Upper lobe of left lung (tissue), 6 donors: ENCODE data around the gene TANC2. TPM values are rescaled to one million over a fixed set of nuclear protein-coding genes. Genes with fewer than 3 reads are reported as not detected.
A peak's percentile ranks its signal among the peaks of the same experiment; 100 is the strongest.

ENCODE experiments used
- ATAC-seq, 2 donors: fragments of 200-7000 bp; cut with Tn5 transposase; one replicate each; pipeline ENCODE4 v1.9.1; 2022; ENCODE audit warnings: mild to moderate bottlenecking in 2 of 2, moderate library complexity in 2 of 2; ENCODE audit not compliant: low FRiP score in 2 of 2
- DNase-seq, 2 donors: peaks; one replicate each; pipeline ENCODE4 v3.0.0-alpha.2; 2019 to 2020
- H3K27ac ChIP-seq, 4 donors: fragments of 200-600 bp; sonication (generic); one replicate each; pipeline ENCODE4 v1.5.1; 2016 to 2019
- H3K27me3 ChIP-seq, 4 donors: fragments of 200-600 bp; sonication (generic); one replicate each; pipeline ENCODE4 v1.5.1; 2017 to 2019
- H3K36me3 ChIP-seq, 4 donors: fragments of 200-600 bp; sonication (generic); one replicate each; pipeline ENCODE4 v1.5.1; 2016 to 2019
- H3K4me1 ChIP-seq, 4 donors: fragments of 200-600 bp; sonication (generic); one replicate each; pipeline ENCODE4 v1.5.1; 2018 to 2019
- H3K4me3 ChIP-seq, 4 donors: fragments of 200-600 bp; sonication (generic); one replicate each; pipeline ENCODE4 v1.5.1; 2017 to 2019; ENCODE audit warnings: mild to moderate bottlenecking in 2 of 4, moderate library complexity in 1 of 4
- H3K9me3 ChIP-seq, 4 donors: fragments of 200-600 bp; sonication (generic); one replicate each; pipeline ENCODE4 v1.5.1; 2018 to 2019
- EP300 ChIP-seq, 4 donors: sonication (generic); formaldehyde crosslinking; IDR thresholded peaks; one replicate each; pipeline ENCODE4 v1.5.1; 2017; ENCODE audit warnings: antibody characterized with exemption in 4 of 4, control low read depth in 2 of 4
- POLR2A ChIP-seq, 4 donors: fragments of 450-650 bp; IDR thresholded peaks; one replicate each; pipeline ENCODE4 v1.5.1; 2016 to 2017; ENCODE audit warnings: antibody characterized with exemption in 4 of 4, mild to moderate bottlenecking in 2 of 4
- POLR2AphosphoS5 ChIP-seq, 2 donors: sonication (generic); formaldehyde crosslinking; IDR thresholded peaks; one replicate each; pipeline ENCODE4 v1.5.1; 2017; ENCODE audit warnings: antibody characterized with exemption in 2 of 2
- WGBS, 2 donors: methylation state at CpG; one replicate each; pipeline ENCODE4 v1.1.5; 2017 to 2018; 5-methylcytosine and 5-hydroxymethylcytosine counted together
- total RNA-seq, 6 donors: library from RNA; depleted of rRNA in 4 of 6; stranded (reverse); fragments of >200 nt in 4 of 6; gene quantifications; one replicate each; pipeline versions ENCODE4 v1.1.0 to v1.2.1, GENCODE V29; 2016 to 2021
- TF ChIP-seq, protein P1 (sequence below), 6 experiments: fragments of 450-650 bp in 4 of 6; fragments of 200-600 bp in 2 of 6; sonication (generic) in 2 of 6; IDR thresholded peaks; one replicate each; pipeline ENCODE4 v1.5.1; 2016 to 2019; ENCODE audit warnings: antibody characterized with exemption in 6 of 6
- donor health status: DM: no; HTN: no; CAD: no; lungs with moderate emphysema.
- donor health status: DM: no; HTN: yes; CAD: no; lungs with severe emphysema.

TANC2 gene
- total RNA-seq: 100 to 1,000 TPM in 3 of 6 donors, 10 to 100 TPM in 3; 64.9 to 134 (median 98.4) TPM

DNA sequence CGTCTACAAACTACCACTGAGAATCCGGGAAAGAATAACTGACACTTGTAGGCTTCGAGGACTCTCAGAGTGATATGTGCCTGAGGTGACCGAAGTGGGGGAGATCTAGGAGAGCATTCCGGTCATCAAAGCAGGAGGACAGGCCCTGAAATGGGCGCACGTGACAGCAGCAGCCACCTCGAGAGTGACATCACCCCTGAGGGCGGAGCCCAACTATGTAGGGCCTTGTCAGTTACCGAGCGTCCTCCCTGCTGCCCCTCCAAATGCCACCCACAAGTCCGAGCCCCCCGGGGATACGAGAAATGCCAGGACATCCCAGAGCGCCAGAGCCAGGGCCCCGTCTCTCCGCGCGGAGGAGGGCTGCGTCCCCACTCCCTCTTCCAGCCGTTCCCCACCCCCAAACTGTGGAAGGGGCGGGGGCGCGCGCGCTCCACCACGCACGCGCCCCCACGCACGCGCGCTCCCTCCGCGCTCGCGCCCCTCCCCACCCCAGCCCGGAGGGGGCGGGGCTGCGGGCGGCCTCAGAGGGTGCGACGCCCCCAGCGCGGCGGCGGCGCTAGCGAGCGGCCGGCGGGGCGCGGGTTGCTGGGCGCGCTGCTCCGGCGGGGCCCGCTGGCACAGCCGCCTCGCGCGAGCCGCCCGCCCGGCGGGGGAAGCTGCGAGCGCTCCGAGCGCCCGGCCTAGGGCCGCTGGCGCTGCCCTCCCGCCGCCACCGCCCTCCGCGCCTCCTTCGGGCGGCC is at the start of gene TANC2:
Gene TANC2 (plus strand): TSS at position 550 of the 740 bp plus-strand sequence. CDS start 43,325 bp downstream, outside the sequence.
- no peaks in the 10 kb centered on the region for H3K27me3 ChIP-seq
- no peaks in the 10 kb centered on the region for H3K36me3 ChIP-seq
- ATAC-seq (peak; percentile 94 to 95), DNase-seq (peak; percentile 93 to 96)
- H3K4me3 ChIP-seq: peak within 1 kb of the TSS; percentile 87 to 96 (median 94)
- TF ChIP-seq, protein P1, sequence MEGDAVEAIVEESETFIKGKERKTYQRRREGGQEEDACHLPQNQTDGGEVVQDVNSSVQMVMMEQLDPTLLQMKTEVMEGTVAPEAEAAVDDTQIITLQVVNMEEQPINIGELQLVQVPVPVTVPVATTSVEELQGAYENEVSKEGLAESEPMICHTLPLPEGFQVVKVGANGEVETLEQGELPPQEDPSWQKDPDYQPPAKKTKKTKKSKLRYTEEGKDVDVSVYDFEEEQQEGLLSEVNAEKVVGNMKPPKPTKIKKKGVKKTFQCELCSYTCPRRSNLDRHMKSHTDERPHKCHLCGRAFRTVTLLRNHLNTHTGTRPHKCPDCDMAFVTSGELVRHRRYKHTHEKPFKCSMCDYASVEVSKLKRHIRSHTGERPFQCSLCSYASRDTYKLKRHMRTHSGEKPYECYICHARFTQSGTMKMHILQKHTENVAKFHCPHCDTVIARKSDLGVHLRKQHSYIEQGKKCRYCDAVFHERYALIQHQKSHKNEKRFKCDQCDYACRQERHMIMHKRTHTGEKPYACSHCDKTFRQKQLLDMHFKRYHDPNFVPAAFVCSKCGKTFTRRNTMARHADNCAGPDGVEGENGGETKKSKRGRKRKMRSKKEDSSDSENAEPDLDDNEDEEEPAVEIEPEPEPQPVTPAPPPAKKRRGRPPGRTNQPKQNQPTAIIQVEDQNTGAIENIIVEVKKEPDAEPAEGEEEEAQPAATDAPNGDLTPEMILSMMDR (IDR thresholded peaks at IDR 0.05): peak in 2 of 6 experiments; percentile 13 to 15
- TF ChIP-seq POLR2A (IDR thresholded peaks at IDR 0.05) (peak in 2 of 4 donors; percentile 43 to 75), POLR2AphosphoS5 (IDR thresholded peaks at IDR 0.05) (peak; percentile 34 to 63), EP300 (IDR thresholded peaks at IDR 0.05) (peak in 2 of 4 donors; percentile 6 to 15)
- 1 to 6% methylated on average over 8 to 44 of the region's 81 CpGs for WGBS, 2 donors
- peaks cover 11 to 32% (median 20%) of the 10 kb centered on the region in 4 donors for H3K4me1 ChIP-seq
- no peaks in the 10 kb centered on the region for H3K9me3 ChIP-seq
- H3K27ac ChIP-seq: peak within 1 kb of the TSS; percentile 92 to 96 (median 94)

DNA sequence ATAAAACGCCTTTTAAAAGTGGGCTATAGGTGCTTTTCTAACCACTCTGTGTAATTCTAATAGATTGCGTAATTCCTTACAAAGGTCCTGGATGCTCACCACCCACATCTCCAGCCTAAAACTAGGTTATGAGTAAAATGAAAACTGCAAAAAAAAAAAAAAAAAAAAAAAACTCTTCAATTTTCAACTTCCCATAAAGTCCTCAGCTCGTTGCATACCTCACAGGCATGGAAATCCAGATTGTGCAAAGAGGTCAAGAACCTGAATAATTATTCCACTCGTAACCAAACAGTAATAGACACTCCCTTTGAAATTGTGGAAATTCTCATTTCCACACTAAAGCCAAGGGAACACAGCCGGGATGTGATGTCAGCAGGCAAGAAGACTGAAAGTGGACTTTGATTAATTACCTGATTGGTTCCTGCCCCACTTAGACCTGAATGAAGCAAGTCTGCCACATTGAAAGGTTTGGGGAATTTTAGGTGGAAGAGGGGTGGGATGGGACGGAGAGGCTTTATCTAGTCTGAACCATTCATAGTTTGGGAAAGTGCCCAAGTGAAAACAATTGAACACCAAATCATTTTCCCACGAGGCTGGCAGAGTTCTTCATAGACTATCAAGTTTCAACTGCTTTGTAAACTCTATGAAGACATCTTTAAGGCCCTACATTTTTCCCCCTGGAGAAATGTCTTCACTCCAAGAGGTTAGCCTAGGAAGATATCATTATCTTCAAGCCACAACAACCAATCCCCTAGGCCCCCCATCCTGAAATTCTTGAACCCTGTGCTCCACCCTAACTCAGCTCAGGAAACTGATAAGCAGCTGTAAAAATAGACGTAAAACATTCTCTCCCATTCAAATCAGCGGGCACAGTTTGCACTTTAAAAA is 49.1 kb upstream of the TANC2 start:
- H3K36me3 ChIP-seq: no peaks in the 10 kb centered on the region
- no peaks in the 10 kb centered on the region for H3K9me3 ChIP-seq
- no peaks in the 10 kb centered on the region for H3K27me3 ChIP-seq
- H3K4me3 ChIP-seq: no peak overlapping the region
- 46 to 59% methylated on average over 9 of the region's 9 CpGs for WGBS, 2 donors
- TF ChIP-seq EP300 (IDR thresholded peaks at IDR 0.05): peak in 1 of 4 donors; percentile 13
- peak in 1 of 4 donors; percentile 14 for TF ChIP-seq POLR2A (IDR thresholded peaks at IDR 0.05)
- TF ChIP-seq, protein P1 (IDR thresholded peaks at IDR 0.05): no peak
- no peak for TF ChIP-seq POLR2AphosphoS5 (IDR thresholded peaks at IDR 0.05)
- H3K4me1 ChIP-seq: peaks cover 0 to 12% (median 2%) of the 10 kb centered on the region in 4 donors
- DNase-seq: no peak
- peak overlapping the region in 3 of 4 donors; percentile 14 to 44 (median 31) for H3K27ac ChIP-seq
- ATAC-seq: peak; percentile 64 to 83

DNA sequence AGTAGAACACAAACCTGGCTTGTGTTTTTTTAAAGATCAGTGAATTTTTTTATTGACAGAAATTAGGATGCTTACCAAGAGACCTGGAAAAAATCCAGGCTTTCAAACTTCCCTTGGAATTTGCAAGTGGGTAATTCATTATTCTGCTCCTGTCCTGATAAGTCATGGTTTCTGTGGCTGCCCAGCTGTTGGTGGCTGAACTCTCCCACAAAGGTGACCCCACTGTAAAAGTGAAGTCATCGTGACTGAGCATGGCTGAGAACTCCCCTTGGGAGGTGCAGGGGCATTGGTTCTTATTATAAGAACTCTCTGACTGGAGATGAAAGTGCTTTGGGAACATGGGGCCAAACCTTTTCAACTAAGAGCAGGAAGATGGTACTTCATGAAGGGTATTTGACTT is 46.6 kb upstream of the TANC2 start:
- DNase-seq (no peak), ATAC-seq (no peak)
- TF ChIP-seq, protein P1 (IDR thresholded peaks at IDR 0.05): no peak
- no peak for TF ChIP-seq POLR2A (IDR thresholded peaks at IDR 0.05)
- Histone ChIP-seq H3K4me3 (no peak overlapping the region), H3K36me3 (no peaks in the 10 kb centered on the region), H3K9me3 (no peaks in the 10 kb centered on the region), H3K27ac (peak overlapping the region in 1 of 4 donors; percentile 1), H3K4me1 (peaks cover 0 to 12% (median 2%) of the 10 kb centered on the region in 4 donors), H3K27me3 (no peaks in the 10 kb centered on the region)
- WGBS, 2 donors: 39 to 80% methylated on average over 1 of the region's 1 CpG

DNA sequence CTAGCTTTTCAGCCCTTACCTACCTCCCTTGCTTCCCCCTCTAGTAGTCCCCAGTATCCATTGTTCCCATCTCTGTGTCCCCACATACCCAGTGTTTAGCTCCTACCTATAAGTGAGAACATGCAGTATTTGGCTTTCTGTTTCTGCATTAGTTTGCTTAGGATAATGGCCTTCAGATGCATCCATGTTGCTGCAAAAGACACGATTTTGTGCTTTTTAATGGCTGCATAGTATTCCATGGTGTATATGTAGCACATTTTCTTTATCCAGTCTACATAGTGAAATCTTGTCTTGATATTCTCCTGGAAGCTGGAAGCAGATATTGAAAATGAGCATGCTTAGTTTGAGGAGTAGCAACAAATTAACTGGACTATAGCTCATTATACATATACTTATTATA is 45.7 kb upstream of the TANC2 start:
- WGBS, 2 donors: 83 to 91% methylated on average over 1 of the region's 1 CpG
- Histone ChIP-seq H3K4me3 (no peak overlapping the region), H3K27ac (no peak overlapping the region), H3K4me1 (peaks cover 0 to 12% (median 2%) of the 10 kb centered on the region in 4 donors), H3K36me3 (no peaks in the 10 kb centered on the region), H3K27me3 (no peaks in the 10 kb centered on the region), H3K9me3 (no peaks in the 10 kb centered on the region)
- no peak for TF ChIP-seq EP300 (IDR thresholded peaks at IDR 0.05)
- TF ChIP-seq, protein P1 (IDR thresholded peaks at IDR 0.05): no peak
- TF ChIP-seq POLR2AphosphoS5 (IDR thresholded peaks at IDR 0.05): no peak
- no peak for TF ChIP-seq POLR2A (IDR thresholded peaks at IDR 0.05)
- DNase-seq (no peak), ATAC-seq (no peak)
